KMS-11 (cell line): ENCODE measurements around the gene MAGI2.

Experiments
- H2AFZ ChIP-seq: fragments of 200-600 bp; sonication (generic); 2 replicates; pipeline ENCODE4 v1.6.1; 2016; ENCODE audit warnings: antibody characterized with exemption, mixed run types, low read depth
- H3K27ac ChIP-seq: fragments of 200-600 bp; sonication (generic); 2 replicates; pipeline ENCODE4 v1.6.1; 2016; ENCODE audit warnings: mild to moderate bottlenecking, mixed run types
- H3K27me3 ChIP-seq: fragments of 200-600 bp; sonication (generic); 2 replicates; pipeline ENCODE4 v1.6.1; 2017; ENCODE audit warnings: mild to moderate bottlenecking, low read depth, mixed run types, moderate library complexity; ENCODE audit not compliant: insufficient read depth
- H3K36me3 ChIP-seq: fragments of 200-600 bp; sonication (generic); 2 replicates; pipeline ENCODE4 v1.6.1; 2017; ENCODE audit warnings: mild to moderate bottlenecking, mixed run types; ENCODE audit not compliant: insufficient read depth
- H3K4me1 ChIP-seq: fragments of 200-600 bp; sonication (generic); 2 replicates; pipeline ENCODE4 v1.6.1; 2016; ENCODE audit warnings: mild to moderate bottlenecking, low read depth, mixed run types; ENCODE audit not compliant: poor library complexity, severe bottlenecking
- H3K4me2 ChIP-seq: fragments of 200-600 bp; sonication (generic); 2 replicates; pipeline ENCODE4 v1.7.0; 2016; ENCODE audit warnings: mild to moderate bottlenecking, mixed run types
- H3K4me3 ChIP-seq: fragments of 200-600 bp; sonication (generic); IDR thresholded peaks from 2 replicates; pipeline ENCODE4 v1.6.1; 2017; ENCODE audit warnings: low read depth, low read length, mixed read lengths; ENCODE audit not compliant: insufficient read depth
- H3K79me2 ChIP-seq: fragments of 200-600 bp; sonication (generic); 2 replicates; pipeline ENCODE4 v1.6.1; 2016; ENCODE audit warnings: low read depth, mixed run types; ENCODE audit not compliant: insufficient read depth
- H3K9ac ChIP-seq: fragments of 200-600 bp; sonication (generic); 2 replicates; pipeline ENCODE4 v1.6.1; 2016; ENCODE audit warnings: mild to moderate bottlenecking, mixed run types
- H4K20me1 ChIP-seq: fragments of 200-600 bp; sonication (generic); 2 replicates; pipeline ENCODE4 v1.6.1; 2016; ENCODE audit warnings: mild to moderate bottlenecking, mixed run types; ENCODE audit not compliant: insufficient read depth
- TF ChIP-seq, protein P1 (sequence below): fragments of 200-600 bp; sonication (generic); conservative IDR thresholded peaks from 2 replicates; pipeline ENCODE4 v1.6.1; 2017; ENCODE audit warnings: low read depth, mild to moderate bottlenecking, antibody characterized with exemption, low read length, moderate library complexity, mixed read lengths

The MAGI2 gene

GRCh38 chr7:79475455-79475854, 22.0 kb upstream of the MAGI2 start:
- no peak overlapping the region for H2AFZ ChIP-seq
- no peaks in the 10 kb centered on the region for H3K27me3 ChIP-seq
- H3K9ac ChIP-seq = no peak overlapping the region
- H3K27ac ChIP-seq = no peak overlapping the region
- no peaks in the 10 kb centered on the region for H4K20me1 ChIP-seq
- H3K79me2 ChIP-seq = no peaks in the 10 kb centered on the region
- TF ChIP-seq, protein P1, sequence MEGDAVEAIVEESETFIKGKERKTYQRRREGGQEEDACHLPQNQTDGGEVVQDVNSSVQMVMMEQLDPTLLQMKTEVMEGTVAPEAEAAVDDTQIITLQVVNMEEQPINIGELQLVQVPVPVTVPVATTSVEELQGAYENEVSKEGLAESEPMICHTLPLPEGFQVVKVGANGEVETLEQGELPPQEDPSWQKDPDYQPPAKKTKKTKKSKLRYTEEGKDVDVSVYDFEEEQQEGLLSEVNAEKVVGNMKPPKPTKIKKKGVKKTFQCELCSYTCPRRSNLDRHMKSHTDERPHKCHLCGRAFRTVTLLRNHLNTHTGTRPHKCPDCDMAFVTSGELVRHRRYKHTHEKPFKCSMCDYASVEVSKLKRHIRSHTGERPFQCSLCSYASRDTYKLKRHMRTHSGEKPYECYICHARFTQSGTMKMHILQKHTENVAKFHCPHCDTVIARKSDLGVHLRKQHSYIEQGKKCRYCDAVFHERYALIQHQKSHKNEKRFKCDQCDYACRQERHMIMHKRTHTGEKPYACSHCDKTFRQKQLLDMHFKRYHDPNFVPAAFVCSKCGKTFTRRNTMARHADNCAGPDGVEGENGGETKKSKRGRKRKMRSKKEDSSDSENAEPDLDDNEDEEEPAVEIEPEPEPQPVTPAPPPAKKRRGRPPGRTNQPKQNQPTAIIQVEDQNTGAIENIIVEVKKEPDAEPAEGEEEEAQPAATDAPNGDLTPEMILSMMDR = no peak
- no peak overlapping the region for H3K4me3 ChIP-seq
- H3K36me3 ChIP-seq = no peaks in the 10 kb centered on the region
- H3K4me2 ChIP-seq = no peak overlapping the region
- no peaks in the 10 kb centered on the region for H3K4me1 ChIP-seq

DNA sequence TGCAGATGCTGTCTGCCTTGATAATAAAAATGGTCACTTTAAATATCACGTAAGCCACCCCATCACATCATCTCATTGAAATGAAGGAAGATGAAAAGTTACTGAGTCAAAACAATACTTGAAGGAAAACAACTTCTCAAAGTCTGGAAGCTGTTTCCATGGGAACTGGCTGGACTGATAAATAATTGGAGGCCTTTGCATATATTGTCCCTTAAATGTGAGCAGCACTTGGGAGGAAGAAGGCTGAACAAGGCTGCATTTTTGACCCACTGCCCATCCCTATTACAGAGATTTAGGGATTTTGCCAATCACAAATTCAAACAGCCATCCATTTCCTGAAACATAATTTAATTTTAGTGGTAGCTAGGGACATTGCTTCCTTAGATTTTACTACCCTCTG, 18.2 kb upstream of the MAGI2 start:
- Histone ChIP-seq H3K27ac (no peak overlapping the region), H3K9ac (no peak overlapping the region), H3K4me2 (no peak overlapping the region), H3K4me1 (no peaks in the 10 kb centered on the region), H3K36me3 (no peaks in the 10 kb centered on the region), H3K79me2 (no peaks in the 10 kb centered on the region), H2AFZ (no peak overlapping the region), H3K4me3 (no peak overlapping the region), H4K20me1 (no peaks in the 10 kb centered on the region), H3K27me3 (no peaks in the 10 kb centered on the region)
- TF ChIP-seq, protein P1 = no peak

GRCh38 chr7:79471283-79471682, 17.8 kb upstream of the MAGI2 start:
- no peak overlapping the region for H3K9ac ChIP-seq
- no peak overlapping the region for H2AFZ ChIP-seq
- H3K27me3 ChIP-seq = no peaks in the 10 kb centered on the region
- H3K27ac ChIP-seq = no peak overlapping the region
- no peaks in the 10 kb centered on the region for H3K4me1 ChIP-seq
- no peak overlapping the region for H3K4me2 ChIP-seq
- no peaks in the 10 kb centered on the region for H4K20me1 ChIP-seq
- TF ChIP-seq, protein P1 = no peak
- no peak overlapping the region for H3K4me3 ChIP-seq
- H3K79me2 ChIP-seq = no peaks in the 10 kb centered on the region
- no peaks in the 10 kb centered on the region for H3K36me3 ChIP-seq

GRCh38 chr7:79465551-79465950, 12.1 kb upstream of the MAGI2 start:
- TF ChIP-seq, protein P1 = no peak
- Histone ChIP-seq H3K4me3 (no peak overlapping the region), H4K20me1 (no peaks in the 10 kb centered on the region), H2AFZ (no peak overlapping the region), H3K27me3 (no peaks in the 10 kb centered on the region), H3K27ac (no peak overlapping the region), H3K79me2 (no peaks in the 10 kb centered on the region), H3K36me3 (no peaks in the 10 kb centered on the region), H3K4me2 (no peak overlapping the region), H3K9ac (no peak overlapping the region), H3K4me1 (no peaks in the 10 kb centered on the region)

- no peaks in the 10 kb centered on the region for H3K36me3 ChIP-seq
- no peak overlapping the region for H3K4me2 ChIP-seq
- no peaks in the 10 kb centered on the region for H3K27me3 ChIP-seq
- TF ChIP-seq, protein P1 = no peak
- no peak overlapping the region for H3K4me3 ChIP-seq
- no peaks in the 10 kb centered on the region for H4K20me1 ChIP-seq
- H3K9ac ChIP-seq = no peak overlapping the region
- H3K27ac ChIP-seq = no peak overlapping the region
- H2AFZ ChIP-seq = no peak overlapping the region
- no peaks in the 10 kb centered on the region for H3K79me2 ChIP-seq
- no peaks in the 10 kb centered on the region for H3K4me1 ChIP-seq
Observed at GRCh38 chr7:79464051-79464450, 10.6 kb upstream of the MAGI2 start.
